ENCODE results near the gene ELOF1.

ELOF1 gene

DNA sequence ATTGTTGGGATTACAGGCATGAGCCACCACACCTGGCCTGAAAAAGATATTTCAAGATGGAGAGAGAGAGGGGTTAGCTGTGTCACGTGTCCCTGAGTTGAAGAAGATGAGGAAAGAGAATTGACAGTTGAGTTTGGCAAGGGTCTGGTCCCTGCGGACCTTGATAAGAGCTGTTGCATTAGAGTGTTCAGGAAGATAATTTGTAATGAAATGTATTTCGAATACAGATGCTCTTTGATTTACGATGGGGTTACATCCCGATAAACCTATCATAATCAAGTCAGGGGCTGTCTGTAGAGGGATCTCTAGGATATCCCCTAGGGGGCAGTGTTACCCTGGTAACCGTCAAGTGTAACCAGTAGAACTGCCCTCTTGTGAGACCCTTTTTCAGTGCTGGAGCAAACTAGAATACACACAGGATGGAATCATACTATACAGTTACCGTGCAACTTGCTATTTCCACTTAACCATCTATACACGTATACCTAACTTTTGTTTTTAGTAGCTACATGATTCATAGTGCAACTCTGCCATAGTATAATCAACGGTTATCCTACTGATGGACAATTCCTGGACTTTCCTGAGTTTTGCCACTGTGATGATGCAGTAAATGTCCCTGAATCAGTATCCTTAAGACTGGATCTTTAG, 1.5 kb upstream of the ELOF1 start (continued):
- TF ChIP-seq ZSCAN30 (tag by site-specific recombination; IDR thresholded peaks at IDR 0.05): no peak; the same call in 1 of the 2 replicates
- TF ChIP-seq ZBTB17 (tag by site-specific recombination; IDR thresholded peaks at IDR 0.05): peak; percentile 51; the same call in 1 of the 2 replicates
- TF ChIP-seq ZFP37 (tag by site-specific recombination; IDR thresholded peaks at IDR 0.05): no peak

DNA sequence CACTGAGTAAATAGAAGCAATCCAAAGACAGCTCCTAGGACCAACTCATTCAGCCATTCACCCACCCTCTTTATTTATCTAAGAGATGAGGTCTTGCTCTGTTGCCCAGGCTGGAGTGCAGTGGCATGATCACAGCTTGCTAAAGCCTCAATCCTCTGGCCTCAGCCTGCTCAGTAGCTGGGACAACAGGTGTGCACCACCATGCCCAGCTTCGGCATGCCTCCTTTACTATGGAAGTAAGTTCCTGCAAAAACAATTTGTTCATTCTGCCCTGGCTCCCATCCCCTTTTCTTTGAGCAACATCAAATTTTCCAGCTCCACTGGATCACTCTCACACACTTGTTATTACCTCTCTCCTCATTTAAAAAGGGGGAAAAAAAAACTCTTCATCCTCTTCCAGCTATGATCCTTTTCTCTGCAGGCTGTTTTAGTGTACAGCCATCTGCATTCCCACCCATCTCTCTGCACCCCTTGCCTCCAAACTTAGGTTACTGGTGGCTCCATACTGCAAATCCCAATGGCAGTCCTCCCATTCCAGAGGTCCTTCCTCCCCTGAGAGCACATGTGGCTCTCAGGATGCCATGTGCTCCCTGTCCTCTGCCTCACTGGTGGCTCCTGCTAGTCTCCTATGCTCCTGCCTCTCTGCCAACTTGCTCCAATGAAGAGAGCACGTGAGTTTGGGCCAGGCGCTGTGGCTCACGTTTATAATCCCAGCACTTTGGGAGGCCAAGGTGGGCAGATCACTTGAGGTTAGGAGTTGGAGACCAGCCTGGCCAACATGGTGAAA, 2.2 kb downstream of the ELOF1 start:
- ChIA-PET CTCF (interaction anchor here (0.7 to 1.5 kb wide), 2 partner anchors 21 to 301 kb away, joined by 3 to 5 read pairs; no protein-coding TSS in a partner anchor), POLR2A (interaction anchor here (0.6 to 1.2 kb wide), 3 partner anchors 23 to 152 kb away, joined by 3 to 4 read pairs (median 3); partner anchors contain the start of gene ECSIT)
- TF ChIP-seq SCRT2 (tag by site-specific recombination; IDR thresholded peaks at IDR 0.05) (peak; percentile 63; the same call in 1 of the 2 replicates), SCRT1 (tag by site-specific recombination; IDR thresholded peaks at IDR 0.05; ENCODE audit: borderline replicate concordance) (peak; percentile 53; the same call in 1 of the 2 replicates), ZNF777 (tag by site-specific recombination; IDR thresholded peaks at IDR 0.05; ENCODE audit: borderline replicate concordance) (no peak), SALL2 (tag by site-specific recombination; IDR thresholded peaks at IDR 0.05; ENCODE audit: borderline replicate concordance) (no peak)
- no peak overlapping the region for H3K27ac ChIP-seq (ENCODE audit: extremely low read depth, low read depth, low read length)
- H3K4me1 ChIP-seq (ENCODE audit: control insufficient read depth, insufficient read depth, low read length): no peaks in the 10 kb centered on the region
- H3K36me3 ChIP-seq (ENCODE audit: control insufficient read depth in 2 of 2, insufficient read depth in 1 of 2, low read length in 2 of 2): peaks cover 0 to 46% of the 10 kb centered on the region in 2 experiments; a peak in 2 of 3 replicates
- H3K9me3 ChIP-seq (ENCODE audit: control insufficient read depth, insufficient read depth, low read depth, low read length): no peaks in the 10 kb centered on the region
- H3K4me3 ChIP-seq (ENCODE audit: low read depth, low read length): no peak overlapping the region

GRCh38 chr19:11555246-11555645, 3.8 kb downstream of the ELOF1 start:
- ChIA-PET POLR2A (interaction anchor here (0.5 kb wide), 1 partner anchor 9 kb away, joined by 5 read pairs; no protein-coding TSS in a partner anchor), CTCF (interaction anchor here (0.5 to 1.0 kb wide), 3 partner anchors 9 to 439 kb away, joined by 3 read pairs; no protein-coding TSS in a partner anchor)
- Histone ChIP-seq H3K4me1 (ENCODE audit: control insufficient read depth, insufficient read depth, low read length) (no peaks in the 10 kb centered on the region), H3K27ac (ENCODE audit: extremely low read depth, low read depth, low read length) (no peak overlapping the region), H3K4me3 (ENCODE audit: low read depth, low read length) (no peak overlapping the region), H3K36me3 (ENCODE audit: control insufficient read depth in 2 of 2, insufficient read depth in 1 of 2, low read length in 2 of 2) (peaks cover 0 to 46% of the 10 kb centered on the region in 2 experiments; a peak in 2 of 3 replicates), H3K9me3 (ENCODE audit: control insufficient read depth, insufficient read depth, low read depth, low read length) (no peaks in the 10 kb centered on the region)
- TF ChIP-seq ZNF707 (tag by site-specific recombination; IDR thresholded peaks at IDR 0.05) (no peak), ZNF280D (tag by site-specific recombination; IDR thresholded peaks at IDR 0.05) (no peak)

- H3K4me3 ChIP-seq (ENCODE audit: low read depth, low read length): no peak overlapping the region
- no peak overlapping the region for H3K27ac ChIP-seq (ENCODE audit: extremely low read depth, low read depth, low read length)
- H3K36me3 ChIP-seq (ENCODE audit: control insufficient read depth in 2 of 2, insufficient read depth in 1 of 2, low read length in 2 of 2): peaks cover 0 to 46% of the 10 kb centered on the region in 2 experiments; a peak in 2 of 3 replicates
- POLR2A ChIA-PET: no interaction called here
- no peaks in the 10 kb centered on the region for H3K4me1 ChIP-seq (ENCODE audit: control insufficient read depth, insufficient read depth, low read length)
- H3K9me3 ChIP-seq (ENCODE audit: control insufficient read depth, insufficient read depth, low read depth, low read length): no peaks in the 10 kb centered on the region
- CTCF ChIA-PET: interaction anchor here (0.6 kb wide), 1 partner anchor 43 kb away, joined by 3 read pairs; no protein-coding TSS in a partner anchor
- TF ChIP-seq, protein P1, sequence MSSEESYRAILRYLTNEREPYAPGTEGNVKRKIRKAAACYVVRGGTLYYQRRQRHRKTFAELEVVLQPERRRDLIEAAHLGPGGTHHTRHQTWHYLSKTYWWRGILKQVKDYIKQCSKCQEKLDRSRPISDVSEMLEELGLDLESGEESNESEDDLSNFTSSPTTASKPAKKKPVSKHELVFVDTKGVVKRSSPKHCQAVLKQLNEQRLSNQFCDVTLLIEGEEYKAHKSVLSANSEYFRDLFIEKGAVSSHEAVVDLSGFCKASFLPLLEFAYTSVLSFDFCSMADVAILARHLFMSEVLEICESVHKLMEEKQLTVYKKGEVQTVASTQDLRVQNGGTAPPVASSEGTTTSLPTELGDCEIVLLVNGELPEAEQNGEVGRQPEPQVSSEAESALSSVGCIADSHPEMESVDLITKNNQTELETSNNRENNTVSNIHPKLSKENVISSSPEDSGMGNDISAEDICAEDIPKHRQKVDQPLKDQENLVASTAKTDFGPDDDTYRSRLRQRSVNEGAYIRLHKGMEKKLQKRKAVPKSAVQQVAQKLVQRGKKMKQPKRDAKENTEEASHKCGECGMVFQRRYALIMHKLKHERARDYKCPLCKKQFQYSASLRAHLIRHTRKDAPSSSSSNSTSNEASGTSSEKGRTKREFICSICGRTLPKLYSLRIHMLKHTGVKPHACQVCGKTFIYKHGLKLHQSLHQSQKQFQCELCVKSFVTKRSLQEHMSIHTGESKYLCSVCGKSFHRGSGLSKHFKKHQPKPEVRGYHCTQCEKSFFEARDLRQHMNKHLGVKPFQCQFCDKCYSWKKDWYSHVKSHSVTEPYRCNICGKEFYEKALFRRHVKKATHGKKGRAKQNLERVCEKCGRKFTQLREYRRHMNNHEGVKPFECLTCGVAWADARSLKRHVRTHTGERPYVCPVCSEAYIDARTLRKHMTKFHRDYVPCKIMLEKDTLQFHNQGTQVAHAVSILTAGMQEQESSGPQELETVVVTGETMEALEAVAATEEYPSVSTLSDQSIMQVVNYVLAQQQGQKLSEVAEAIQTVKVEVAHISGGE (tag by site-specific recombination; conservative IDR thresholded peaks at IDR 0.05; ENCODE audit: low read depth): no peak
- TF ChIP-seq ZNF37A (tag by site-specific recombination; IDR thresholded peaks at IDR 0.05): no peak
- no peak for TF ChIP-seq ZNF157 (tag by site-specific recombination; IDR thresholded peaks at IDR 0.05)
- TF ChIP-seq ZNF223 (tag by site-specific recombination; IDR thresholded peaks at IDR 0.05): no peak
- TF ChIP-seq, protein P2, sequence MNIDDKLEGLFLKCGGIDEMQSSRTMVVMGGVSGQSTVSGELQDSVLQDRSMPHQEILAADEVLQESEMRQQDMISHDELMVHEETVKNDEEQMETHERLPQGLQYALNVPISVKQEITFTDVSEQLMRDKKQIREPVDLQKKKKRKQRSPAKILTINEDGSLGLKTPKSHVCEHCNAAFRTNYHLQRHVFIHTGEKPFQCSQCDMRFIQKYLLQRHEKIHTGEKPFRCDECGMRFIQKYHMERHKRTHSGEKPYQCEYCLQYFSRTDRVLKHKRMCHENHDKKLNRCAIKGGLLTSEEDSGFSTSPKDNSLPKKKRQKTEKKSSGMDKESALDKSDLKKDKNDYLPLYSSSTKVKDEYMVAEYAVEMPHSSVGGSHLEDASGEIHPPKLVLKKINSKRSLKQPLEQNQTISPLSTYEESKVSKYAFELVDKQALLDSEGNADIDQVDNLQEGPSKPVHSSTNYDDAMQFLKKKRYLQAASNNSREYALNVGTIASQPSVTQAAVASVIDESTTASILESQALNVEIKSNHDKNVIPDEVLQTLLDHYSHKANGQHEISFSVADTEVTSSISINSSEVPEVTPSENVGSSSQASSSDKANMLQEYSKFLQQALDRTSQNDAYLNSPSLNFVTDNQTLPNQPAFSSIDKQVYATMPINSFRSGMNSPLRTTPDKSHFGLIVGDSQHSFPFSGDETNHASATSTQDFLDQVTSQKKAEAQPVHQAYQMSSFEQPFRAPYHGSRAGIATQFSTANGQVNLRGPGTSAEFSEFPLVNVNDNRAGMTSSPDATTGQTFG (tag by site-specific recombination; IDR thresholded peaks at IDR 0.05; ENCODE audit: borderline replicate concordance): no peak
- no peak for TF ChIP-seq ZNF830 (tag by site-specific recombination; IDR thresholded peaks at IDR 0.05; ENCODE audit: low read depth)
- TF ChIP-seq, protein P3, sequence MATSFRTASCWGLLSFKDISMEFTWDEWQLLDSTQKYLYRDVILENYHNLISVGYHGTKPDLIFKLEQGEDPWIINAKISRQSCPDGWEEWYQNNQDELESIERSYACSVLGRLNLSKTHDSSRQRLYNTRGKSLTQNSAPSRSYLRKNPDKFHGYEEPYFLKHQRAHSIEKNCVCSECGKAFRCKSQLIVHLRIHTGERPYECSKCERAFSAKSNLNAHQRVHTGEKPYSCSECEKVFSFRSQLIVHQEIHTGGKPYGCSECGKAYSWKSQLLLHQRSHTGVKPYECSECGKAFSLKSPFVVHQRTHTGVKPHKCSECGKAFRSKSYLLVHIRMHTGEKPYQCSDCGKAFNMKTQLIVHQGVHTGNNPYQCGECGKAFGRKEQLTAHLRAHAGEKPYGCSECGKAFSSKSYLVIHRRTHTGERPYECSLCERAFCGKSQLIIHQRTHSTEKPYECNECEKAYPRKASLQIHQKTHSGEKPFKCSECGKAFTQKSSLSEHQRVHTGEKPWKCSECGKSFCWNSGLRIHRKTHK (tag by site-specific recombination; IDR thresholded peaks at IDR 0.05): no peak
Observed at GRCh38 chr19:11554160-11554559, 4.9 kb downstream of the ELOF1 start.
